GM18907 (cell line): Measurements from ENCODE around the gene NBPF3.
"Not testable (repeated sequence)": the region's sequence is repeated elsewhere in the genome, so short reads cannot be mapped to it uniquely, and the experiment has no call there.

Experiments
- ATAC-seq: cut with Tn5 transposase; IDR thresholded peaks from one replicate; pipeline ENCODE4 v1.9.1; 2021; ENCODE audit warnings: mild to moderate bottlenecking, moderate library complexity; ENCODE audit not compliant: unreplicated experiment

Gene NBPF3

DNA sequence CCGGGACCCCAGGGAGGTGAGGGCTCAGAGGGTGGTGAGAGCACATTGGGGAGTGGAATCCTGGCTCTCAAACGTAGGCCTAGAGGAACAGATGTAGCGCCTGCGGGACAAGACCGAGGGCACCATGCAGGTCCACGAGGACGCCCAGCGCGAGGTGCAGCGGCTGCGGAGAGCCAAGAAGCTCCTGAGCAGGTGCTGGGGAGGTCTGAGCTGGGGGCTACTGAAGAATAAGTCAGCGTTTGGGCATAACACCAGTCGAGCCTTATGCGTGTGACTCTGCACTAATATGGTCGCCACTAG lies 2.6 kb upstream of the NBPF3 start:
- ATAC-seq: no peak

DNA sequence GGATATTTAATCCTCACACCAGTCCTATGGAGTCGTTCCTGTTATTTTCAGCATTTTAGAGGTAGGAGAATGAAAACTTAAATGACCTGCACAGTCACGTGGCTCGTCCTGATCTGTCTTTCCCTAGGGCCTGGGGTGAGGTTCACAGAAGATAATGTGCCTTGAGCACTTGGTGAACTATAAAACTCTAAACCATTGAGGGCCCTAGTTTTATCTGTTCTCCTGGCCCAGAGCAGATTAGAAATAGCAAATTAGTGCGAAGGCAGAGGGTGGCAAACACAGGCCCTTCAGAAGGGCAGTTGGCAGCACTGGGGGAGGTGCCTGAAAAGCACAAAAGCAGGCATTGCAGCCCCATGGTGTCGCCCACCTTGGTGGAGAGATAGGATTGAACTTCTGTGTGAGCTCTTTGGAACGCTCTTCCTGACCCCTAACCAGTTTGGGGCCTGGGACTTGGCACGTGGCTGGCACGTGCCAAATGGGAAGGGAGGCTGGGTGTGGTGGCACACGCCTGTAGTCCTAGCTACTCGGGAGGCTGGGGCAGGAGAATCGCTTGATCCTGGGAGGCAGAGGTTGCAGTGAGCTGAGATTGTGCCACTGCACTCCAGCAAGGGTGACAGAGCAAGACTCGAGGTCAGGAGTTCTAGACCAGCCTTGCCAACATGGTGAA lies 1.2 kb upstream of the NBPF3 start:
- not testable (repeated sequence) for ATAC-seq

DNA sequence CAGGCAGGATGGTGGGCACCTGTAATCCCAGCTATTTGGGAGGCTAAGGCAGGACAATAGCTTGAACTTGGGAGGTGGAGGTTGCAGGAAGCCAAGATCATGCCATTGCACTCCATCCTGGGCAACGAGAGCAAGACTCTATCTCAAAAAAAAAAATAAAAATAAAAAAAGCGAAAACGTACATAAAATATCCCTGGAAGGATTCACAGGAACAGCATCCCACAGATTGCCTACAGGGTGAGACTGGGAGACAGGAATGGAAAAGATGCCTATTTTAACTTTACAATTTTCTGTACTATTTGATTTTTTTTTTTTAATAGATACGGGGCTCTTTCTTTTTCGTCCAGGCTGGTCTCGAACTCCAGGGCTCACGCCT lies 604 bp upstream of the NBPF3 start:
- ATAC-seq: no peak

DNA sequence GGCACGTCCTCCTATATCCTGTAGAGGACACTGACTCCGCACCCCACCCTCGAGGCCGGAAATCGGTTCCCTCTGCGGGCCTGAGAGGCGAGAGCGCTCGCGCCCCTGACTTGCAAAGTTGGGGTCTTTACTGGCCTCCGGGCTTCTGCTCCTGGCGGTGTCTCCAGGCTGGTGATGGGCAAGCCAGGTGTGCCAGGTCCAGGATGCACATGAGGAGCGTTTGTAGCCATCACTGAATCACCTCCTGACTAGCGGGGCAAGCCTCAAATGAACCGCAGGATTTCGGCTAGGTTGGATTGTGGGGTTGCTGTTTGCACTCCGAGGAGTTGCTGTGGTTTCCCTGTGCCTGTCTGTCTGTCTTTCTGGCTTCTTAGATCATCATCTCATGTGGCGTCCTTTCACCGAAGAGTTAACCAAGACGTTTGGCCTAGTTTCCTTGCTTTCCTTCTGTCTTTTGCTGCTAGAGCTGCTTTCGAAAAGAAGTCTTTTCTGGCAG lies 741 bp downstream of the NBPF3 start:
- ATAC-seq: not testable (repeated sequence)

DNA sequence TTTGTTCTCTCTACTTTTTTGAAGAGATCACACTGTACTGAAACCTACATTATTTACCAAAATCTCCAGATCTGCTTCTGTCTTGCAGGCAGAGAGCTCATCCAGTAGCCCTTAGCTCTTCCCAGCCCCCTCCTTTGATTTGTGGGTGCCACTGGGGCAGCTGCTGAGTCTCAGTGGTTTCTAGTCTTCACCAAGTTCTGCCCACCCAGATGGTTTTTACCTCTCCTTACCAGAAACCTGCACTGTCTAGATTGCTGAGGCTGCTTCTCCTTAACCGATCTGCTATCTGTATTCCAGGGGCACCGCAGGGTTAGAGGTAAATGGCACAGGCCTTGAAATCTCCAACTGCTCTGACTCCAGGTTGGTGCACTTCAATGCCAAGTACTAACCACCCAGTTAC lies 6.7 kb downstream of the NBPF3 start:
- ATAC-seq: not testable (repeated sequence)

DNA sequence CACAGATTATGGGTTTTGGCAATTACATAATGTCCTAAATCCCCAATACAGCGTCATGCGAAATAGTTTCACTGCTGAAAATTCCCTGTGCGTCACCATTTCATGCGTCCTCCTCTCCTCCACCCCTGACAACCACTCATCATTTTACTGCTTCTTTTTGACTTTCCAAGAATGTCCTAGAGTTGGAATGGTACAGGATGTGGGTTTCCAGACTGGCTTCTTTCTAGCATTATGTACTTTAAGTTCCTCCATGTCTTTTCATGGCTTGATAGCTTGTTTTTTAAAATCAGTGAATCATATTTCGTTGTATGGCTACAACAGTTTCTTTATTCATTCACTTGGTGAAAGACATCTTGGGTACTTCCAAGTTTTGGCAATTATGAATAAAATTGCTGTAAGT lies 7.4 kb downstream of the NBPF3 start:
- no peak for ATAC-seq

DNA sequence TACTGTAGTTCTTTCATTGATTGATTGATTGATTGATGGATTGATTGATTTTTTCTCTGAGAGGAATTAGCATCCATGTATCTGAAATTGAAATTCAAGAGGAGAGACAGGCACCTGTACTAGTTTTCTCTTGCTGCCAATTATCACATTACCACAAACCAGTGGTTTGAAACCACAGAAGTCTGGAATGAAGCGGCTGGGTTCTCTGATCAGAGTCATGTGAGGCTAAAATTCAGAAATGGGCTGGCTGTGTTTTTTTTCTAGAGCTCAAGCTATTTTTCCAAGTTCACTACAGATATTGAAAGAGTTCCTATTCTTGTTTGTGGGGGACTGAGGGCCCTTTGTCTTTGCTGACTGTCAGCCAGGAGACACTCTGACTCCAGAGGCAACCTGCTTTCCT lies 10.0 kb downstream of the NBPF3 start:
- ATAC-seq: no peak

DNA sequence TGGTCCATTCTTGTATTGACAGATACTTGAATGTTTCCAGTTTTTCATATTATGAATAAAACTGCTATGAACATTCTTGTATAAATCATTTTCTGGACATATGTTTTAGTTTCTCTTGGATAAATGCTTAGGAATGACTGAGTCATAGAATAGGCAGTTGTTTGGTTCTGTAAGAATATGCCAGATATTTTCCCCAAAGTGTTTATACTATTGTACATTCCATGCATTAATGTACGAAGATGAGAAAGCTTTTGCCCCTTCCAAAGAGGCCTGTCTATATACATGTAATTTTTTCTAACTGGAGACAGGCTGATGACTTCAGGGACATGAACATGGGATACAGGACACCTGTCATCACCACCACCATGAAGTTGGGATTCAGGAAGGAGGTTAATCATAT lies 11.3 kb downstream of the NBPF3 start:
- no peak for ATAC-seq

DNA sequence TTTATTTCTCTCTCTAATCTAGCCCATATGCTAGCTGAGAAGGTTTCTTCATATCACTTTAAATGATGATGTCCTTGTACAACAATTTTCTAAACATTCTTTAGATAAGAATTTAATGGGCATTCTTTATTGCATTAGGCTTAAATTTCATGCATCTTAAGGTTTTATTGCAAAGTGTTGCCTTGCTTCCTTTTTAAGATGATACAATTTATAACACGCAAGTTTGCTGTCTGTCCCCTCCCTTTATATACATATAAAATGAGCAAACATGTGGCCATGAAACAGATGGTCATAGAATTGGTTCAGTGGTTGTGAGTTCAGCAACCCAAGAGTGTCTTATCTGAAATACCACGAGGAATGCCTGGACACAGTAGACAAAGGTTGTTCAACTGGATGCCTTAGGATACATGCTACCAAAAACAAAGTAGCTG lies 12.1 kb downstream of the NBPF3 start:
- ATAC-seq: no peak

DNA sequence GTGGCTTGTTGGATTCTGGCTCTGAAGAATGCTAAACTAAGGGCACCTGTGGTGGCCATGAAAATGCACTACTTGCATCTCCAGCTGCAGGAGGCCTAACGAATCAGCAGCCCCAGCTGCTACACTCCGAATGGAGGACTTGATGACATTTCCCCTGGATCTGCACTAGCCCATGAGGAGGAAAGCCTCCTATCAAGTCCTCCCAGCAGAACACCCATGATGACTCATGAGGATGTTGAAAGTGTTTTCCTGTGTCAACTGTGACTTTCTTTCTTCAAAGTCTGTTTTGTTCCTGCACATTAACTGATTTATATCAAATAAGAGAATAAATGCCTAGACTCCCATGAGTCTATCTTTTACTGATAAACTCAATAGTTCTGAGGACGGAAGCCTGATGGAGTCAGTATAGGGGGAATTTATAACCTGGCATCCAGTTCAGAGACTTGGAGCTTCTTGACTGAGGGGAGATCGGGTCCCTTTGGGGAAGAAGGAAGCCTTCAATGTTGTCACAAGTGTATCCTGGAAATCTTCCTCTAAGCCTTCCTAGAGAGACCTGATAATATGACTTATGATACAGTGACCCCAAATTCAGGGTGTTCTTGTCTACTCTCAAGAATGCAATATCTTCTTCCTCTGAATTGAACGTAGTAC lies 14.2 kb downstream of the NBPF3 start:
- ATAC-seq: not testable (repeated sequence)

DNA sequence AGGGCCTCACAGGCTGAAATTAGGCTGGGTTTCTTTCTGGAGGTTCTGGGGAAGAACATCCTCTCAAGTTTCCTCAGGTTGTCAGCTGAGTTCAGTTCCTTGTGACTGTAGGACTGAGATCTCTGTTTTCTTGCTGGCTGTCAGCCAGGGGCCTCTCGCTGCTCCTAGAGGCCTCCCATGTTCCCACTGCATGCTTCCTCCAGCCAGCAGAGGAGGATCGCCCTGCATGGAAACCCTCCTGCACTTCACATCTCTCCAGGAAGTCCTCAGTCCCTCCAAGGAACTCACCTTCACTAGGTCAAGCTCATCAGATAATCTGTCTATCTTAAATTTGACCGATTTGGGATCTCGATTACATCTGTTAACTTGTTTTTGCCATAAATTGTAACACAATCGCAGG lies 15.0 kb downstream of the NBPF3 start:
- ATAC-seq: not testable (repeated sequence)

DNA sequence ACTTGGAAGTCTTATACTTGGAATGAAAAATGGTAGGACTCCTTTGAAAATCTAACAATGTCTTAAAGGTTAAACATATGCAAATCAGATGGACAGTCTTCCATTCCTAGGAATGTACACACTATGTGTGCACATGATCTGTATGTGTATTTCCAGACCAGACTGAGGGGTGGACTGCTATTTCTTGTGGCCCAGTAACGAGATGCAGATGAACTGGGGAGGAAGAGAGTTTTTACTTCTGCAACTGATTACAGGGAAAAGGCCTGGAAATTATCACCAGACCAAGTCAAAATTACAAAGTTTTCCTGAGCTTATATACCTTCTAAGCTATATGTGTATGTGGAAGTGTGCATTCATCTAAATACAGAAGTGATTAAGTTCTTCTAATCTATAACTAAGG lies 17.7 kb downstream of the NBPF3 start:
- ATAC-seq: no peak

DNA sequence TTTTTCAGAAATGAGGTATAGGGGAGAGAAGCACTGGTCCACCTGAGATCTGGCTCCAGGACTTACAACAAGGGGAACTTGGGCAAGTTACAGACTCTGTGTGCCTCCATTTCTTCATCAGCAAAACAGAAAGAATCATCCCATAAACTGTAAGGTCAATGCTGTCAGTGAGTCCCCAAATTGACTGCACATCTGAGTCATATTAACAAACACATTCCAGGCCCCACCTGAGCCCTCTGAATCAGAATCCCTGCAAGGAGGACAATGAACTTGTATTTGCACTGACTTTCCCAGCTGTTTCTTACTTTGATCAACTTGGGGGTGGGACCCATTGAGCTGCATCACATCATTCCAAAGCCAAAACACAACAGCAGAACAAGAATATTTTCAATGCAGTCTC lies 25.2 kb downstream of the NBPF3 start:
- ATAC-seq: not testable (repeated sequence)

DNA sequence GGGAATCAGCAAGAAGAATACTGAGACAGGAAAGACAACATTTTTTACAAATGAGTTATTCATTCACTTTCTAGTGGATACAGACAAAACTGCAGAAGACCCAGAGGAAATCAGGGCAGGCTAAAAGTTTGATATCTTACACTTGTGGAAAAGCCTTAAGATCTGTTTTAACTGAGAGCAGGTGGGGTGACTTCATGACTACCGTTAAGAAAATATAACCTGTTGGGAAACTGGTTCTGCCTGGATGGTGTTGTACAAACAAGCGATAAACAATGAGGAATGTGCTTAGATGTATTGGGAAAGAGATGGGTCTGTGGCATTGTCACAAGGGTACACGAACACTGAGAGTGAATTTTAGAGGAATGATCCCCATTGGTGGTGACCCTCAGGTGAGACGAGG lies 28.0 kb downstream of the NBPF3 start:
- not testable (repeated sequence) for ATAC-seq

DNA sequence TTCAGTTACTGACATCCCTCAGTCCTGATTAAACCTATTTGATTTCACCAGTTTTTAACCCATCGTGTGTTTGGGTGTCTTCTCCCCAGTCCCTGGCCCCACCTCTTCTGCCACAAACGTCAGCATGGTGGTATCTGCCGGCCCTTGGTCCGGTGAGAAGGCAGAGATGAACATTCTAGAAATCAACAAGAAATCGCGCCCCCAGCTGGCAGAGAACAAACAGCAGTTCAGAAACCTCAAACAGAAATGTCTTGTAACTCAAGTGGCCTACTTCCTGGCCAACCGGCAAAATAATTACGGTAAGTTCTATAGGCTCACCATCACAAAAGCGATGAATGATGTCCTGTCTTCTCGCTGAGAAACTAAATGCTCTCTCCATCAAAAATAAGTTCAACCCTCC lies 28.7 kb downstream of the NBPF3 start:
- ATAC-seq: no peak

DNA sequence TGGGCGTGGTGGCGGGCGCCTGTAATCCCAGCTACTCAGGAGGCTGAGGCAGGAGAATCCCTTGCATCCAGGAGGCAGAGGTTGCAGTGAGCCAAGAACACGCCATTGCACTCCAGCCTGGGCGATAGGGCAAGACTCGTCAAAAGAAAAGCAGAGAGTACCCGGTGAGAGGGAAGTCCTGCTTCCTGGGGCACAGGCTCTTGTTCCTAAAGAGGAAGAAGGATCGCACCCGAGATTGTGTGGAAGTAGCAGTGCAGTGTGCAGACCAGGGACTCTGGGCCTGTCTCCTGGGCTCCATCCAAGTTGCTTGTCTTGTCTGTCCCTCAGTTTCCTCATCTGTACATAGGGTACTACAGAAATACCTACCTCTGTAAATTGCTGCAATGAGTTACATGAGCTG lies 29.6 kb downstream of the NBPF3 start:
- no peak for ATAC-seq

DNA sequence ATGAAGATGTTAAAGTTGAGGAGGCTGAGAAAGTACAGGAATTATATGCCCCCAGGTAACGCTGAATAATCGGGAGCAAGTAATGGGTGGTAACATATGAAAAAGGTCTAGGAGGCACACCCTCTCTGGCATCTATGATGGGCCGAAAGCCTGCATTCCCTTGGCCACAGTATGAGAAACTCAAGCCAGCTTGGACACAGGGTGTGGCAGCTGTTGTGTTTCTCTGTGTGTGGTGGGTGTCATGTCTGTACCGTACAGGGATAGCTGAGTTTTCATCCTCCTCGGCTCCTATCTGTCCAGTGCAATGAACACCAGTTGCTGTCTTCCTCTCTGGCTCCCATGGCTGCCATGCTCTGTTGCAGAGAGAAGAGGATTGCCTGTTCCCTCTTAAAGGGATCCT lies 32.9 kb downstream of the NBPF3 start:
- no peak for ATAC-seq

DNA sequence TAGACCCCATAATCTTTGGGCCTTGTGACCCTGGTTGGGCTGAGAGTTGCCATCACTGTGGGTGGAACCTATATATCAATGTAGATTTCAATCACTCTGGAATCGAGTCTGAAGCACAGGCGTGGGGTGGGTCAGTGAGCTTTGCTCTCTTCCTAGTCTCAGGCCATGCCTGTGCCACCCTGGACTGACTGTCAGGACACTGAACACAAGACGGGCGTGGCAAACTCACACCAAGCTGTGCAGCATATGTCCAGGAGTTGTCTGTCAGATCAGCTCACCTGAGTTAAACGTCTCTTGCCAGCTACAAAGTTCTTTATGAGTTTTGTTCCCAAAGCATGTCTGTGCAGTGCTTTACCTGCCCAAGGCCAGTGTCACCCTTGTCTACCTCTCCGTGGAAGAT lies 38.4 kb downstream of the NBPF3 start:
- ATAC-seq: no peak

DNA sequence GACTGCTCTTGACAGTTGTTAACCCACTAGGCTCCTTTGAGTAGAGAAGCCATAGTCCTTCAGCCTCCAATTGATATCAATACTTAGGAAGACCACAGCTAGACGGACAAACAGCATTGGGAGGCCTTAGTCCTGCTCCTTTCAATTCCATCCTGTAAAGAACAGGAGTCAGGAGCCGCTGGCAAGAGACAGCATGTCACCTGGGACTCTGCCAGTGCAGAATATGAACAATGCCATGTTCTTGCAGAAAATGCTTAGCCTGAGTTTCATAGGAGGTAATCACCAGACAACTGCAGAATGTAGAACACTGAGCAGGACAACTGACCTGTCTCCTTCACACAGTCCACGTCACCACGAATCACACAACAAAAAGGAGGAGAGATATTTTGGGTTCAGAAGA lies 43.9 kb downstream of the NBPF3 start:
- not testable (repeated sequence) for ATAC-seq

DNA sequence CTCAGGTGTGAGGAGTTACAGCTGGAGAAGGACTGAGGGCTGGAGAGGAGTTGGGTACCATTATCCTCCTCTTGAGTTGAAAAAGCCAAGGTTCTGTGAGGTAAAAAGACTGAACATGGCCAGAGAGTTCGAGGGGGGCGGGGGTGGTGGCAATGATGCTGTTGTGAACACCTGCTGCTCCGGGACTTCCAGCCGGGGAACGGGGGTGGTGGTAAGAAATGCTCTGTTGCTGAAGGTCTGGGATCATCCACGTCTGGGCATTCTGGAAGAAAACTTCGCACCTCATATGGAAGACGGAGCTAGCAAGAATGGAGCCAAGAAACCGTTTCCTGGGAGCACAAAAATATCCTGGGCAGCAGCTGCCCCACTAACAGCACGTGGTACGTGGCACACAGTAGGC lies 49.2 kb downstream of the NBPF3 start:
- ATAC-seq: no peak

DNA sequence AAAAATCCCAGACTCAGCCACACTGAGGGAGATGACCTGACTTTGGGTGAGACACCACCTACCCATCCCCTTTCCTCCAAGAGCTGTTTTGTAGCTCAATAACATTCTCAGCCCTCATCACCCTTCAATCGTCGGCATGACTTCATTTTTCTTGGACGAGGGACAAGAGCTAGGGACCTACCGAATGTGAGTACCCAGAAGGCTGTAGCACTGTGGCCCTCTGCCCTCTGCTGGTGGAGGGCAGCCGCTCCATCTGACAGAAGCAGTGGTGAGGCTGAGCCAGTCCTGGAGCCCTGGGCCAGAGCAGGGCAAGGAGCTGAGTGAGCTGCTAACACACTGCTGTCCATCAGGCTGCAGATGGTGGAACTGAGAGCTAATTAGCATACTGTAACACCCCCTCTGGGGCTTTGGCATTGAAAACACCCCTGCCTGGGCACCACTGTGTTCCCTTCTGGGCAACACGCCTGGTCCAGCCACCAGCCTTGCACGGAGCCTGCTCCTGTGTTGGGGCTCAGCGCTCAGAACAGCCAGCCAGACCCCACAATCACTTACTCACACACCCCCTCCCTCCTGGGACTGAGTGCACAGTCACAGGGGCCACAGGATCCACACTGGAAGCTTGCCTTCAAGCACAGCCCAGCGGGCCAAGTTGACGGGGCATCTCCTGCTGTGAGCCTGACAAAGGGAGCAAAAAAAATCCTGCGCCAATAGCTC lies 51.0 kb downstream of the NBPF3 start:
- ATAC-seq: no peak
